Right cardiac atrium (tissue), 5 donors: ENCODE data around the gene ACTN2. TPM values are rescaled to one million over a fixed set of nuclear protein-coding genes. Genes with fewer than 3 reads are reported as not detected.

Source experiments
- ATAC-seq, 2 donors: fragments of 200-7000 bp; cut with Tn5 transposase; one replicate each; pipeline versions ENCODE4 v1.8.0 to v1.9.1; 2020; ENCODE audit warnings: moderate library complexity in 2 of 2, mild to moderate bottlenecking in 1 of 2
- DNase-seq, 3 donors: peaks; one replicate each; pipeline ENCODE4 v3.0.0-alpha.2; 2020
- H3K27ac ChIP-seq: one replicate; pipeline ENCODE4 v1.5.1; 2013; ENCODE audit warnings: mild to moderate bottlenecking, low read length, control low read depth, moderate library complexity
- H3K27me3 ChIP-seq: one replicate; pipeline ENCODE4 v1.6.1; 2013; ENCODE audit not compliant: control insufficient read depth, insufficient read depth
- H3K4me1 ChIP-seq: one replicate; pipeline ENCODE4 v1.6.1; 2013; ENCODE audit warnings: low read length; ENCODE audit not compliant: control insufficient read depth, insufficient read depth
- H3K4me3 ChIP-seq: one replicate; pipeline ENCODE4 v1.5.1; 2013; ENCODE audit warnings: low read length, control low read depth
- H3K9me3 ChIP-seq: one replicate; pipeline ENCODE4 v1.6.1; 2013; ENCODE audit warnings: low read length; ENCODE audit not compliant: control insufficient read depth
- WGBS: extraction: QIAGEN DNeasy Blood & Tissue Kit; methylation state at CpG from one replicate; pipeline ENCODE4 v1.1.7; 2013; 5-methylcytosine and 5-hydroxymethylcytosine counted together
- intact Hi-C, 4 donors: fragments of 100-400 bp; cut with DNase I; formaldehyde crosslinking; loops; one replicate each; pipeline versions ENCODE4 v1.11.0 to v1.14.0; 2022 to 2023
- long read RNA-seq, 4 donors: library from polyadenylated mRNA; unstranded; transcript quantifications; one replicate each; pipeline ENCODE4 v2.0.0, GENCODE V29; 2020 to 2021
- polyA plus RNA-seq: library from polyadenylated mRNA; stranded (reverse); fragments of 200-250 nt; gene quantifications from one replicate; pipeline ENCODE4 v1.2.3, GENCODE V29; 2013
- total RNA-seq, 4 donors: library from RNA; stranded (reverse); fragmentation: NEBNext Ultra II Directional; extraction: Animal tissue kit (Norgen Biotek cat#: 25700); gene quantifications; one replicate each; pipeline ENCODE4 v1.2.1, GENCODE V29; 2021
- donor health status: healthy with polysubstance abuse.
- donor health status: DM: no; HTN: yes; CAD: no.
- donor health status: DM: no; HTN: no; CAD: no.
- donor health status: DM: no; HTN: yes; CAD: no; lungs with severe emphysema.
- donor health status: DM: yes; HTN: yes; CAD: no.

ACTN2 gene
- total RNA-seq (1,000 to 10,000 TPM; 1,202 to 1,705 (median 1,385) TPM), polyA plus RNA-seq (827 TPM)
- long read RNA-seq, donor 1, full-length matches to known transcripts: 2,442 of 3,143 reads
- long read RNA-seq, donor 1, partial matches to known transcripts: 610 of 3,143 reads
- long read RNA-seq, donor 1, other reads (novel, unspliced or antisense): 91 of 3,143 reads
- long read RNA-seq, donor 2, full-length matches to known transcripts: 2,077 of 2,297 reads
- long read RNA-seq, donor 2, partial matches to known transcripts: 135 of 2,297 reads
- long read RNA-seq, donor 2, other reads (novel, unspliced or antisense): 85 of 2,297 reads
- long read RNA-seq, donor 3, full-length matches to known transcripts: 11,143 of 12,909 reads
- long read RNA-seq, donor 3, partial matches to known transcripts: 1,192 of 12,909 reads
- long read RNA-seq, donor 3, other reads (novel, unspliced or antisense): 574 of 12,909 reads
- long read RNA-seq, donor 4, full-length matches to known transcripts: 2,587 of 2,841 reads
- long read RNA-seq, donor 4, partial matches to known transcripts: 154 of 2,841 reads
- long read RNA-seq, donor 4, other reads (novel, unspliced or antisense): 100 of 2,841 reads

- H3K4me3 ChIP-seq: peak within 1 kb of the TSS; percentile 41
- H3K27me3 ChIP-seq: no peaks in the 10 kb centered on the region
- 5% methylated on average over 93 of the region's 93 CpGs for WGBS
- H3K27ac ChIP-seq: peak within 1 kb of the TSS; percentile 72
- peak; percentile 71 to 91 (median 87) for DNase-seq
- no peaks in the 10 kb centered on the region for H3K4me1 ChIP-seq
- H3K9me3 ChIP-seq: no peaks in the 10 kb centered on the region
- ATAC-seq: peak; percentile 81 to 82
- intact Hi-C loops: no loop called here
These were observed at the start of gene ACTN2 for GRCh38 chr1:236685917-236686814. Gene ACTN2 (plus strand): TSS chr1:236686499. CDS start chr1:236686674, 175 bp downstream.

GRCh38 chr1:236638945-236639344, 47.4 kb upstream of the ACTN2 start:
- Histone ChIP-seq H3K9me3 (no peaks in the 10 kb centered on the region), H3K27ac (no peak overlapping the region), H3K4me3 (no peak overlapping the region), H3K27me3 (no peaks in the 10 kb centered on the region), H3K4me1 (no peaks in the 10 kb centered on the region)
- intact Hi-C loops: no loop called here
- WGBS: 41% methylated on average over 13 of the region's 13 CpGs
- DNase-seq (peak in 1 of 3 donors; percentile 27), ATAC-seq (peak; percentile 44 to 84)

GRCh38 chr1:236639686-236640085, 46.6 kb upstream of the ACTN2 start:
- ATAC-seq: peak; percentile 59 to 76
- no peaks in the 10 kb centered on the region for H3K9me3 ChIP-seq
- no peak overlapping the region for H3K27ac ChIP-seq
- H3K27me3 ChIP-seq: no peaks in the 10 kb centered on the region
- intact Hi-C loops: no loop called here
- no peak for DNase-seq
- H3K4me3 ChIP-seq: peak overlapping the region; percentile 2
- WGBS: 26% methylated on average over 4 of the region's 4 CpGs
- no peaks in the 10 kb centered on the region for H3K4me1 ChIP-seq

- DNase-seq: no peak
- 77% methylated on average over 4 of the region's 4 CpGs for WGBS
- H3K27ac ChIP-seq: no peak overlapping the region
- no peak overlapping the region for H3K4me3 ChIP-seq
- no peak for ATAC-seq
- intact Hi-C loops: no loop called here
- H3K4me1 ChIP-seq: no peaks in the 10 kb centered on the region
- no peaks in the 10 kb centered on the region for H3K9me3 ChIP-seq
- H3K27me3 ChIP-seq: no peaks in the 10 kb centered on the region
These were observed 43.5 kb upstream of the ACTN2 start for GRCh38 chr1:236642763-236643162.

GRCh38 chr1:236645016-236645680, 41.2 kb upstream of the ACTN2 start:
- intact Hi-C loops: no loop called here
- no peak overlapping the region for H3K4me3 ChIP-seq
- no peak for ATAC-seq
- no peaks in the 10 kb centered on the region for H3K4me1 ChIP-seq
- no peaks in the 10 kb centered on the region for H3K27me3 ChIP-seq
- H3K27ac ChIP-seq: no peak overlapping the region
- no peaks in the 10 kb centered on the region for H3K9me3 ChIP-seq
- 87% methylated on average over 5 of the region's 5 CpGs for WGBS
- no peak for DNase-seq

GRCh38 chr1:236654511-236654910, 31.8 kb upstream of the ACTN2 start:
- intact Hi-C loops: no loop called here

GRCh38 chr1:236654957-236655356, 31.3 kb upstream of the ACTN2 start:
- H3K9me3 ChIP-seq: no peaks in the 10 kb centered on the region
- intact Hi-C loops: no loop called here
- ATAC-seq (no peak), DNase-seq (no peak)
- H3K4me1 ChIP-seq: no peaks in the 10 kb centered on the region
- H3K4me3 ChIP-seq: no peak overlapping the region
- 29% methylated on average over 5 of the region's 5 CpGs for WGBS
- H3K27ac ChIP-seq: no peak overlapping the region
- H3K27me3 ChIP-seq: no peaks in the 10 kb centered on the region

More at GRCh38 chr1:236654511-236654910, 31.8 kb upstream of the ACTN2 start:
- H3K4me3 ChIP-seq: no peak overlapping the region
- H3K4me1 ChIP-seq: no peaks in the 10 kb centered on the region
- H3K9me3 ChIP-seq: no peaks in the 10 kb centered on the region
- 70% methylated on average over 1 of the region's 1 CpG for WGBS
- DNase-seq (no peak), ATAC-seq (no peak)
- no peaks in the 10 kb centered on the region for H3K27me3 ChIP-seq
- no peak overlapping the region for H3K27ac ChIP-seq

GRCh38 chr1:236657398-236657797, 28.9 kb upstream of the ACTN2 start:
- DNase-seq (no peak), ATAC-seq (peak; percentile 48 to 52)
- intact Hi-C loops: no loop called here
- 78% methylated on average over 8 of the region's 8 CpGs for WGBS
- H3K27me3 ChIP-seq: no peaks in the 10 kb centered on the region
- no peak overlapping the region for H3K4me3 ChIP-seq
- H3K27ac ChIP-seq: peak overlapping the region; percentile 28
- H3K4me1 ChIP-seq: no peaks in the 10 kb centered on the region
- H3K9me3 ChIP-seq: no peaks in the 10 kb centered on the region

GRCh38 chr1:236659792-236660587, 26.3 kb upstream of the ACTN2 start:
- H3K9me3 ChIP-seq: no peaks in the 10 kb centered on the region
- WGBS: 62% methylated on average over 12 of the region's 12 CpGs
- H3K27me3 ChIP-seq: no peaks in the 10 kb centered on the region
- ATAC-seq (peak; percentile 51 to 68), DNase-seq (no peak)
- H3K27ac ChIP-seq: peak overlapping the region; percentile 67
- H3K4me3 ChIP-seq: no peak overlapping the region
- intact Hi-C loops: no loop called here
- no peaks in the 10 kb centered on the region for H3K4me1 ChIP-seq

- intact Hi-C loops: no loop called here
- H3K27ac ChIP-seq: no peak overlapping the region
- ATAC-seq (no peak), DNase-seq (no peak)
- H3K4me1 ChIP-seq: no peaks in the 10 kb centered on the region
- H3K9me3 ChIP-seq: no peaks in the 10 kb centered on the region
- no peak overlapping the region for H3K4me3 ChIP-seq
- WGBS: 66% methylated on average over 1 of the region's 1 CpG
- H3K27me3 ChIP-seq: no peaks in the 10 kb centered on the region
These were observed 22.4 kb upstream of the ACTN2 start for GRCh38 chr1:236663934-236664333.
